ENCODE data around the gene ZNF586.
"Not testable (repeated sequence)": the region's sequence is repeated elsewhere in the genome, so short reads cannot be mapped to it uniquely, and the experiment has no call there.

Gene ZNF586

GRCh38 chr19:57823608-57824007, 54.1 kb downstream of the ZNF586 start:
- H3K4me1 ChIP-seq (ENCODE audit: control insufficient read depth, insufficient read depth, low read length); H3K27me3 ChIP-seq (ENCODE audit: control insufficient read depth in 1 of 2, insufficient read depth in 2 of 2, low read length in 2 of 2); H3K4me3 ChIP-seq (ENCODE audit: low read length in 2 of 2); H3K36me3 ChIP-seq (ENCODE audit: control insufficient read depth in 2 of 2, insufficient read depth in 2 of 2, low read length in 2 of 2); H3K27ac ChIP-seq (ENCODE audit: low read length); H3K9ac ChIP-seq (ENCODE audit: low read length in 2 of 2); H3K9me3 ChIP-seq (ENCODE audit: control insufficient read depth in 2 of 2, low read length in 2 of 2): not testable (repeated sequence)

- Histone ChIP-seq H3K4me1 (ENCODE audit: control insufficient read depth, insufficient read depth, low read length) (peaks cover 3% of the 10 kb centered on the region), H3K27ac (ENCODE audit: low read length) (no peak overlapping the region), H3K9me3 (ENCODE audit: control insufficient read depth in 2 of 2, low read length in 2 of 2) (peaks cover 0 to 3% of the 10 kb centered on the region in 2 donors), H3K36me3 (ENCODE audit: control insufficient read depth in 2 of 2, insufficient read depth in 2 of 2, low read length in 2 of 2) (no peaks in the 10 kb centered on the region), H3K9ac (ENCODE audit: low read length in 2 of 2) (no peak overlapping the region), H3K4me3 (ENCODE audit: low read length in 2 of 2) (no peak overlapping the region), H3K27me3 (ENCODE audit: control insufficient read depth in 1 of 2, insufficient read depth in 2 of 2, low read length in 2 of 2) (no peaks in the 10 kb centered on the region)
Observed at GRCh38 chr19:57825511-57825910, 56.0 kb downstream of the ZNF586 start.

- no peaks in the 10 kb centered on the region for H3K4me1 ChIP-seq (ENCODE audit: control insufficient read depth, insufficient read depth, low read length)
- H3K27ac ChIP-seq (ENCODE audit: low read length) = no peak overlapping the region
- no peak overlapping the region for H3K9ac ChIP-seq (ENCODE audit: low read length in 2 of 2)
- peaks cover 0 to 3% of the 10 kb centered on the region in 2 donors for H3K9me3 ChIP-seq (ENCODE audit: control insufficient read depth in 2 of 2, low read length in 2 of 2)
- H3K27me3 ChIP-seq (ENCODE audit: control insufficient read depth in 1 of 2, insufficient read depth in 2 of 2, low read length in 2 of 2) = no peaks in the 10 kb centered on the region
- H3K36me3 ChIP-seq (ENCODE audit: control insufficient read depth in 2 of 2, insufficient read depth in 2 of 2, low read length in 2 of 2) = no peaks in the 10 kb centered on the region
- H3K4me3 ChIP-seq (ENCODE audit: low read length in 2 of 2) = no peak overlapping the region
Observed at GRCh38 chr19:57829316-57829715, 59.8 kb downstream of the ZNF586 start.

- Histone ChIP-seq H3K9me3 (ENCODE audit: control insufficient read depth in 2 of 2, low read length in 2 of 2) (peaks cover 0 to 3% of the 10 kb centered on the region in 2 donors), H3K4me1 (ENCODE audit: control insufficient read depth, insufficient read depth, low read length) (no peaks in the 10 kb centered on the region), H3K27me3 (ENCODE audit: control insufficient read depth in 1 of 2, insufficient read depth in 2 of 2, low read length in 2 of 2) (no peaks in the 10 kb centered on the region), H3K27ac (ENCODE audit: low read length) (peak within 1 kb of the TSS; percentile 67), H3K9ac (ENCODE audit: low read length in 2 of 2) (peak within 1 kb of the TSS; percentile 60 to 70), H3K36me3 (ENCODE audit: control insufficient read depth in 2 of 2, insufficient read depth in 2 of 2, low read length in 2 of 2) (no peaks in the 10 kb centered on the region), H3K4me3 (ENCODE audit: low read length in 2 of 2) (peak within 1 kb of the TSS; percentile 82 to 92)
Observed at GRCh38 chr19:57830071-57830602, 60.7 kb downstream of the ZNF586 start, which contains the start of gene ZNF587B. Gene ZNF587B, plus strand, starts transcription at chr19:57830299. Its CDS starts 230 bp downstream, at chr19:57830529.

Data from stomach smooth muscle (tissue), 2 donors.